Spleen (tissue), 11 donors: ENCODE measurements around the gene GPATCH1. TPM values are rescaled to one million over a fixed set of nuclear protein-coding genes. Genes with fewer than 3 reads are reported as not detected.
"Not testable (repeated sequence)": the region's sequence is repeated elsewhere in the genome, so short reads cannot be mapped to it uniquely, and the experiment has no call there.

Experiments used
- DNase-seq: peaks from one replicate; pipeline ENCODE4 v3.0.0-alpha.2; 2020
- H3K27ac ChIP-seq, 8 donors: fragments of 200-600 bp; sonication (generic) in 7 of 8; 1 replicate in 4 of 8; 2 replicates in 4 of 8; pipeline versions ENCODE4 v1.5.0 to v1.8.0; 2016 to 2021; ENCODE audit warnings: inconsistent platforms in 4 of 8, mild to moderate bottlenecking in 4 of 8, moderate library complexity in 1 of 8
- H3K27me3 ChIP-seq, 7 donors: fragments of 200-600 bp; sonication (generic) in 6 of 7; replicated peaks in 1 of 7; 1 replicate in 4 of 7; 2 replicates in 3 of 7; pipeline versions ENCODE4 v1.5.0 to v1.8.0; 2016 to 2021; ENCODE audit warnings: inconsistent platforms in 3 of 7, mild to moderate bottlenecking in 1 of 7
- H3K36me3 ChIP-seq, 6 donors: fragments of 200-600 bp; sonication (generic) in 5 of 6; 1 replicate in 4 of 6; 2 replicates in 2 of 6; pipeline versions ENCODE4 v1.5.0 to v1.8.0; 2016 to 2021; ENCODE audit warnings: inconsistent platforms in 2 of 6
- H3K4me1 ChIP-seq, 6 donors: fragments of 200-600 bp; sonication (generic) in 5 of 6; 1 replicate in 3 of 6; 2 replicates in 3 of 6; pipeline versions ENCODE4 v1.5.0 to v1.8.0; 2016 to 2021; ENCODE audit warnings: inconsistent platforms in 3 of 6
- H3K4me3 ChIP-seq, 8 donors: fragments of 200-600 bp; sonication (generic) in 7 of 8; 1 replicate in 4 of 8; 2 replicates in 4 of 8; pipeline versions ENCODE4 v1.5.0 to v1.8.0; 2016 to 2021; ENCODE audit warnings: inconsistent platforms in 4 of 8, mild to moderate bottlenecking in 4 of 8, moderate library complexity in 2 of 8
- H3K9me3 ChIP-seq, 8 donors: fragments of 200-600 bp; sonication (generic) in 7 of 8; 1 replicate in 4 of 8; 2 replicates in 4 of 8; pipeline versions ENCODE4 v1.5.0 to v1.8.0; 2016 to 2021; ENCODE audit warnings: inconsistent platforms in 4 of 8
- POLR2A ChIP-seq, 3 donors: fragments of 450-650 bp; IDR thresholded peaks; one replicate each; pipeline ENCODE4 v1.5.1; 2017; ENCODE audit warnings: antibody characterized with exemption in 3 of 3, mild to moderate bottlenecking in 1 of 3
- POLR2AphosphoS5 ChIP-seq, 3 donors: sonication (generic); formaldehyde crosslinking; IDR thresholded peaks; one replicate each; pipeline ENCODE4 v1.5.1; 2017; ENCODE audit warnings: antibody characterized with exemption in 3 of 3
- WGBS, 5 donors: extraction: QIAGEN DNeasy Blood & Tissue Kit in 3 of 5; methylation state at CpG; one replicate each; pipeline versions ENCODE4 v1.1.5 to v1.1.7; 2013 to 2018; 5-methylcytosine and 5-hydroxymethylcytosine counted together
- intact Hi-C: fragments of 100-400 bp; cut with DNase I; formaldehyde crosslinking; loops from one replicate; pipeline ENCODE4 v1.15.0; 2023; ENCODE audit warnings: low total_unique reads
- polyA plus RNA-seq, 3 donors: library from polyadenylated mRNA; stranded (reverse); fragments of 200-250 nt; gene quantifications; one replicate each; pipeline ENCODE4 v1.2.1, GENCODE V29; 2013
- total RNA-seq, 7 donors: library from RNA; depleted of rRNA in 3 of 7; stranded (reverse); fragments of >200 nt in 3 of 7; fragmentation: NEBNext Ultra II Directional in 4 of 7; extraction: Animal tissue kit (Norgen Biotek cat#: 25700) in 4 of 7; gene quantifications; one replicate each; pipeline versions ENCODE4 v1.1.0 to v1.2.1, GENCODE V29; 2016 to 2021
- TF ChIP-seq, protein P1 (sequence below), 11 experiments: fragments of 200-600 bp in 7 of 11; fragments of 450-650 bp in 4 of 11; sonication (generic) in 4 of 11; IDR thresholded peaks in 8 of 11; conservative IDR thresholded peaks in 3 of 11; 1 replicate in 7 of 11; 2 replicates in 4 of 11; pipeline versions ENCODE4 v1.4.0 to v1.8.0; 2016 to 2021; ENCODE audit warnings: antibody characterized with exemption in 11 of 11, inconsistent platforms in 4 of 11, mild to moderate bottlenecking in 1 of 11
- donor health status: healthy with polysubstance abuse.
- donor health status: DM: no; HTN: no; CAD: no; lungs with moderate emphysema.
- donor health status: DM: no; HTN: no; CAD: no.
- donor health status: Bipolar disorder and iron deficiency.
- donor health status: healthy.
- donor health status: DM: no; HTN: no; CAD: no.
- donor health status: DM: yes; HTN: yes; CAD: no.

GPATCH1 gene
- total and polyA plus RNA-seq, 10 donors = 3.9 to 12.7 (median 9.4) TPM

DNA sequence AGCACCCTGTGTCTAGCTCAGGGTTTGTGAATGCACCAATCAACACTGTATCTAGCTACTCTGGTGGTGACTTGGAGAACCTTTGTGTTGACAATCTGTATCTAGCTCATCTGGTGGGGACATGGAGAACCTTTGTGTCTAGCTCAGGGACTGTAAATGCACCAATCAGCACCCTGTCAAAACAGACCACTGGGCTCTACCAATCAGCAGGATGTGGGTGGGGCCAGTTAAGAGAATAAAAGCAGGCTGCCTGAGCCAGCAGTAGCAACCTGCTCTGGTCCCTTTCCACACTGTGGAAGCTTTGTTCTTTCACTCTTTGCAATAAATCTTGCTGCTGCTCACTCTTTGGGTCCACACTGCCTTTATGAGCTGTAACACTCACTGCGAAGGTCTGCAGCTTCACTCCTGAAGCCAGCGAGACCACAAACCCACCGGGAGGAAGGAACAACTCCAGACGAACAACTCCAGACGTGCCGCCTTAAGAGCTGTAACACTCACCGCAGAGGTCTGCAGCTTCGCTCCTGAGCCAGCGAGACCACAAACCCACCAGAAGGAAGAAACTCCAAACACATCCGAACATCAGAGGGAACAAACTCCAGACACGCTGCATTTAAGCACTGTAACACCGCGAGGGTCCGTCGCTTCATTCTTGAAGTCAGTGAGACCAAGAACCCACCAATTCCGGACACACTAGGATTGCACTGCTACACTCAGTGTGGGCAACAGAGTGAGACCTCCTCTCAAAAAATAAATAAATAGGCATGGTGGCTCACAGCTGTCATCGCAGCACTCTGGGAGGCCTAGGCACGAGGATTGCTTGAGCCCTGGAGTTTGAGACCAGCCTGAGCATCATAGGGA, 43.6 kb upstream of the GPATCH1 start:
- intact Hi-C loops, H3K4me1 ChIP-seq, H3K27me3 ChIP-seq, H3K27ac ChIP-seq, H3K9me3 ChIP-seq, DNase-seq, H3K36me3 ChIP-seq: not testable (repeated sequence)
- WGBS, 5 donors = 25 to 63% (median 38%) methylated on average over 14 to 18 of the region's 18 CpGs
- H3K4me3 ChIP-seq = peak overlapping the region in 1 of 8 donors; percentile 21

GRCh38 chr19:33039108-33039599, 41.8 kb upstream of the GPATCH1 start:
- no peak for TF ChIP-seq POLR2AphosphoS5 (IDR thresholded peaks at IDR 0.05)
- no peak for TF ChIP-seq POLR2A (IDR thresholded peaks at IDR 0.05)
- TF ChIP-seq, protein P1, sequence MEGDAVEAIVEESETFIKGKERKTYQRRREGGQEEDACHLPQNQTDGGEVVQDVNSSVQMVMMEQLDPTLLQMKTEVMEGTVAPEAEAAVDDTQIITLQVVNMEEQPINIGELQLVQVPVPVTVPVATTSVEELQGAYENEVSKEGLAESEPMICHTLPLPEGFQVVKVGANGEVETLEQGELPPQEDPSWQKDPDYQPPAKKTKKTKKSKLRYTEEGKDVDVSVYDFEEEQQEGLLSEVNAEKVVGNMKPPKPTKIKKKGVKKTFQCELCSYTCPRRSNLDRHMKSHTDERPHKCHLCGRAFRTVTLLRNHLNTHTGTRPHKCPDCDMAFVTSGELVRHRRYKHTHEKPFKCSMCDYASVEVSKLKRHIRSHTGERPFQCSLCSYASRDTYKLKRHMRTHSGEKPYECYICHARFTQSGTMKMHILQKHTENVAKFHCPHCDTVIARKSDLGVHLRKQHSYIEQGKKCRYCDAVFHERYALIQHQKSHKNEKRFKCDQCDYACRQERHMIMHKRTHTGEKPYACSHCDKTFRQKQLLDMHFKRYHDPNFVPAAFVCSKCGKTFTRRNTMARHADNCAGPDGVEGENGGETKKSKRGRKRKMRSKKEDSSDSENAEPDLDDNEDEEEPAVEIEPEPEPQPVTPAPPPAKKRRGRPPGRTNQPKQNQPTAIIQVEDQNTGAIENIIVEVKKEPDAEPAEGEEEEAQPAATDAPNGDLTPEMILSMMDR (IDR thresholded peaks at IDR 0.05 in 8 of 11, conservative IDR thresholded peaks at IDR 0.05 in 3 of 11) = no peak
- no peaks in the 10 kb centered on the region for H3K36me3 ChIP-seq
- no peaks in the 10 kb centered on the region for H3K27me3 ChIP-seq
- no peak overlapping the region for H3K4me3 ChIP-seq
- H3K27ac ChIP-seq = no peak overlapping the region
- 80 to 95% (median 86%) methylated on average over 10 of the region's 10 CpGs for WGBS, 5 donors
- H3K4me1 ChIP-seq = no peaks in the 10 kb centered on the region
- no peaks in the 10 kb centered on the region for H3K9me3 ChIP-seq
- no peak for DNase-seq
- intact Hi-C loops = no loop called here

GRCh38 chr19:33039815-33040214, 41.2 kb upstream of the GPATCH1 start:
- H3K4me1 ChIP-seq = no peaks in the 10 kb centered on the region
- TF ChIP-seq POLR2AphosphoS5 (IDR thresholded peaks at IDR 0.05) = no peak
- TF ChIP-seq POLR2A (IDR thresholded peaks at IDR 0.05) = no peak
- TF ChIP-seq, protein P1 (IDR thresholded peaks at IDR 0.05 in 8 of 11, conservative IDR thresholded peaks at IDR 0.05 in 3 of 11) = no peak
- WGBS, 5 donors = 86 to 92% (median 89%) methylated on average over 1 of the region's 1 CpG
- no peaks in the 10 kb centered on the region for H3K9me3 ChIP-seq
- intact Hi-C loops = no loop called here
- H3K27me3 ChIP-seq = no peaks in the 10 kb centered on the region
- no peak overlapping the region for H3K4me3 ChIP-seq
- DNase-seq = no peak
- H3K36me3 ChIP-seq = no peaks in the 10 kb centered on the region
- no peak overlapping the region for H3K27ac ChIP-seq

GRCh38 chr19:33040994-33041827, 39.8 kb upstream of the GPATCH1 start:
- 65 to 75% (median 66%) methylated on average over 9 of the region's 9 CpGs for WGBS, 5 donors
- Histone ChIP-seq H3K27ac (no peak overlapping the region), H3K9me3 (no peaks in the 10 kb centered on the region), H3K4me1 (no peaks in the 10 kb centered on the region), H3K36me3 (no peaks in the 10 kb centered on the region), H3K4me3 (no peak overlapping the region), H3K27me3 (no peaks in the 10 kb centered on the region)
- no peak for DNase-seq
- TF ChIP-seq POLR2AphosphoS5 (IDR thresholded peaks at IDR 0.05) (no peak), POLR2A (IDR thresholded peaks at IDR 0.05) (no peak)
- TF ChIP-seq, protein P1 (IDR thresholded peaks at IDR 0.05 in 8 of 11, conservative IDR thresholded peaks at IDR 0.05 in 3 of 11) = no peak
- intact Hi-C loops = no loop called here

DNA sequence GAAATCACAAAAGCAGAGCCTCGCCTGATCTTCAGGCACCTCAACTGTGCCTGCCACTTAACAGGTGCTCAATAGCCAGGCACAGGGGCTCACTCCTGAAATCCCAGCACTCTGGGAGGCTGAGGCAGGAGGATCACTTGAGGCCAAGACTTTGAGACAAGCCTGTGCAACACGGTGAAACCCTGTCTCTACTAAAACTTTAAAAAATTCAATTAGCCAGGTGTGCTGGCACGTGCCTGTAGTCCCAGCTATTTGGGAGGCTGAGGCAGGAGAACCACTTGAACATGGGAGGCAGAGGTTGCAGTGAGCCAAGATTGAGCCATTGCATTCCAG, 39.2 kb upstream of the GPATCH1 start:
- H3K9me3 ChIP-seq, H3K4me1 ChIP-seq, H3K4me3 ChIP-seq, H3K36me3 ChIP-seq, DNase-seq, intact Hi-C loops, H3K27me3 ChIP-seq, H3K27ac ChIP-seq: not testable (repeated sequence)
- WGBS, 5 donors = 75 to 94% (median 84%) methylated on average over 2 to 3 of the region's 3 CpGs
